Endothelial cell of umbilical vein (primary cell): ENCODE results near the gene TMEM273. TPM values are rescaled to one million over a fixed set of nuclear protein-coding genes. Genes with fewer than 3 reads are reported as not detected.

ENCODE experiments used
- BruUV-seq: library from RNA; stranded (reverse); fragments of 400-500 nt; replicated peaks from 2 replicates; lab custom pipeline; 2021; lab: Mats Ljungman, UMichigan
- CTCF ChIA-PET: fragments of 300-600, 350-600 bp; sonication (Branson Sonifier 250); formaldehyde crosslinking; loops from one replicate; lab custom pipeline; 2021; ENCODE audit warnings: antibody characterized with exemption, inconsistent platforms; lab: Charles Lee
- POLR2A ChIA-PET: fragments of 300-600, 350-600 bp; sonication (Branson Sonifier 250); formaldehyde crosslinking; loops from one replicate; lab custom pipeline; 2021; ENCODE audit warnings: antibody characterized with exemption, inconsistent platforms; lab: Charles Lee
- DNase-seq: peaks from one replicate; pipeline ENCODE4 v3.0.0-alpha.2; 2011; ENCODE audit warnings: low read depth, low spot score
- FAIRE-seq: peaks from 2 replicates; lab custom pipeline; 2011; peaks lifted over from hg19 to GRCh38; lab: Jason Lieb, UNC
- H2AFZ ChIP-seq: 2 replicates; pipeline ENCODE4 v1.6.0; 2012; ENCODE audit warnings: low read depth, low read length, control low read depth, inconsistent platforms
- H3K27ac ChIP-seq: 2 replicates; pipeline ENCODE4 v1.5.1; 2011; ENCODE audit warnings: low read depth, mild to moderate bottlenecking, control low read depth, low read length, moderate library complexity; ENCODE audit not compliant: insufficient read depth
- H3K27me3 ChIP-seq, 2 experiments: 2 replicates each; pipeline versions ENCODE4 v1.6.0 to v1.6.1; 2011; ENCODE audit warnings: low read length in 2 of 2, mixed read lengths in 1 of 2; ENCODE audit not compliant: control insufficient read depth in 2 of 2, insufficient read depth in 2 of 2
- H3K36me3 ChIP-seq, 2 experiments: 2 replicates in 1 of 2; 3 replicates in 1 of 2; pipeline ENCODE4 v1.5.1; 2011; ENCODE audit warnings: low read length in 2 of 2, mild to moderate bottlenecking in 1 of 2, moderate library complexity in 1 of 2; ENCODE audit not compliant: control insufficient read depth in 2 of 2, insufficient read depth in 2 of 2; ENCODE audit errors: extremely low read depth in 1 of 2
- H3K4me1 ChIP-seq: 3 replicates; pipeline ENCODE4 v1.5.1; 2011; ENCODE audit warnings: mild to moderate bottlenecking, low read length; ENCODE audit not compliant: control insufficient read depth, insufficient read depth; ENCODE audit errors: extremely low read depth
- H3K4me2 ChIP-seq: 2 replicates; pipeline ENCODE4 v1.6.1; 2011; ENCODE audit warnings: low read length, control low read depth, mixed read lengths; ENCODE audit not compliant: insufficient read depth
- H3K4me3 ChIP-seq, 3 experiments: fragments of 200-600 bp in 1 of 3; sonication (generic), shearing (Covaris generic) in 1 of 3; replicated peaks in 1 of 3; 2 replicates each; pipeline ENCODE4 v1.5.1; 2011 to 2016; ENCODE audit warnings: control low read depth in 3 of 3, low read length in 3 of 3, mild to moderate bottlenecking in 2 of 3, inconsistent platforms in 1 of 3, low read depth in 1 of 3, moderate library complexity in 1 of 3; ENCODE audit not compliant: insufficient read depth in 1 of 3
- H3K79me2 ChIP-seq: 2 replicates; pipeline ENCODE4 v1.6.0; 2012; ENCODE audit warnings: low read length, inconsistent platforms; ENCODE audit not compliant: control insufficient read depth, insufficient read depth
- H3K9ac ChIP-seq: replicated peaks from 2 replicates; pipeline ENCODE3; 2011; ENCODE audit warnings: low read length, control low read depth; ENCODE audit not compliant: insufficient read depth; ENCODE audit errors: extremely low read depth
- H3K9me1 ChIP-seq: replicated peaks from 3 replicates; pipeline ENCODE4 v1.6.0; 2011; ENCODE audit warnings: mild to moderate bottlenecking, low read length; ENCODE audit not compliant: control insufficient read depth, insufficient read depth; ENCODE audit errors: extremely low read depth
- H3K9me3 ChIP-seq: replicated peaks from 2 replicates; pipeline ENCODE4 v1.5.1; 2012; ENCODE audit warnings: low read length, inconsistent platforms; ENCODE audit not compliant: control insufficient read depth, insufficient read depth
- H4K20me1 ChIP-seq: replicated peaks from 2 replicates; pipeline ENCODE3; 2011; ENCODE audit warnings: mild to moderate bottlenecking, low read length; ENCODE audit not compliant: control insufficient read depth, insufficient read depth; ENCODE audit errors: extremely low read depth
- EZH2 ChIP-seq: IDR thresholded peaks from 2 replicates; pipeline ENCODE4 v1.6.1; 2012; ENCODE audit warnings: borderline replicate concordance, low read depth, mild to moderate bottlenecking, moderate library complexity, low read length, inconsistent platforms; ENCODE audit not compliant: severe bottlenecking
- FOS ChIP-seq: IDR thresholded peaks from 2 replicates; pipeline ENCODE4 v1.6.1; 2011; ENCODE audit warnings: mild to moderate bottlenecking, low read length, moderate library complexity, borderline replicate concordance; ENCODE audit not compliant: insufficient read depth
- GATA2 ChIP-seq: IDR thresholded peaks from 2 replicates; pipeline ENCODE4 v1.7.0; 2011; ENCODE audit warnings: low read depth, mild to moderate bottlenecking, moderate library complexity, mixed read lengths, low read length; ENCODE audit not compliant: insufficient read length, insufficient read depth
- JUN ChIP-seq: IDR thresholded peaks from 2 replicates; pipeline ENCODE4 v1.6.1; 2011; ENCODE audit warnings: borderline replicate concordance, low read depth; ENCODE audit not compliant: insufficient read length, insufficient read depth
- MYC ChIP-seq: IDR thresholded peaks from one replicate; pipeline ENCODE4 v1.6.1; 2011; ENCODE audit warnings: mild to moderate bottlenecking, low read depth, low read length
- POLR2A ChIP-seq: IDR thresholded peaks from 2 replicates; pipeline ENCODE4 v1.6.1; 2012; ENCODE audit warnings: low read depth, mild to moderate bottlenecking, control low read depth, low read length
- POLR2AphosphoS5 ChIP-seq: IDR thresholded peaks from 2 replicates; pipeline ENCODE4 v1.6.1; 2012; ENCODE audit warnings: low read depth, mild to moderate bottlenecking, control low read depth, low read length, moderate library complexity; ENCODE audit not compliant: insufficient read depth
- dilution Hi-C: fragments of 300-500 bp; cut with MboI; formaldehyde crosslinking; loops from one replicate; pipeline ENCODE4 v1.15.0; 2019; ENCODE audit warnings: low sequenced_read_pairs; ENCODE audit not compliant: extremely low pct_ligation_motif_present
- intact Hi-C: fragments of 100-400 bp; cut with micrococcal nuclease; formaldehyde crosslinking; loops from one replicate; pipeline ENCODE4 v1.10.0; 2022
- polyA plus RNA-seq, 4 experiments: library from polyadenylated mRNA; depleted of rRNA in 3 of 4; stranded (reverse) in 3 of 4; unstranded in 1 of 4; fragments of >200 nt; gene quantifications; 2 replicates each; pipeline versions ENCODE4 v1.2.1 to v1.2.3, GENCODE V29; 2011 to 2012; ENCODE audit warnings: missing spikeins in 1 of 4
- total RNA-seq: library from RNA; stranded (reverse); gene quantifications from 2 replicates; pipeline ENCODE4 v1.2.3, GENCODE V29; 2021
- TF ChIP-seq, protein P1 (sequence below), 2 donors: IDR thresholded peaks; 1 replicate in 1 of 2; 2 replicates in 1 of 2; pipeline ENCODE4 v1.5.1; 2011; ENCODE audit warnings: low read length in 2 of 2, mild to moderate bottlenecking in 2 of 2, moderate library complexity in 2 of 2, control low read depth in 1 of 2, inconsistent platforms in 1 of 2, low read depth in 1 of 2; ENCODE audit not compliant: insufficient read depth in 1 of 2; ENCODE audit errors: extremely low read depth in 1 of 2
- TF ChIP-seq, protein P2 (sequence below): IDR thresholded peaks from 2 replicates; pipeline ENCODE4 v1.6.1; 2011; ENCODE audit not compliant: insufficient read depth, insufficient read length

The TMEM273 gene
- total and polyA plus RNA-seq, 2 donors (not counting 3 experiments of a cell fraction or from before 2014, with no cell fraction given), result 1.9 to 3.7 TPM

DNA sequence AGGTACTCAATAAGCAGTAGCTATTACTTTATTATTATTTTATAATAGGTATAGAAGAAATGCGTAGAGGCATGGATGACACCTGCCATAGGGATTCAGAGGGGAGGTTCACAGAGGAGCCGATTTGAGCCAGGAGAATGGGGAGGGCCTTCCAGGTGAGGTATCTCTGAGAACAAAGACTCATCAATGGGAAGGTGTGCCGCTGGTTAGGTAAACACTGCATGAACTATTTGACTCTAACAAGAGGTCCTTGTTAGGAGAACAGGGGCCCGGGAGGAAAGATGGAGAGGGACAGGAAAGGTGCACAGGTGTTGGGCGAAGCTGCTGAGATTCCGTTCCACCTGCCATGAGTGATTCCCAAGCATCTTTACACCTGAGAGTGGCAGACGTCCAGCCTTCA lies 41.8 kb upstream of the TMEM273 start:
- Histone ChIP-seq H3K9me3 (no peaks in the 10 kb centered on the region), H3K79me2 (no peaks in the 10 kb centered on the region), H3K9ac (no peak overlapping the region), H3K4me3 (no peak overlapping the region), H4K20me1 (no peaks in the 10 kb centered on the region), H3K4me2 (no peak overlapping the region), H3K27ac (no peak overlapping the region), H3K4me1 (no peaks in the 10 kb centered on the region), H3K36me3 (no peaks in the 10 kb centered on the region), H3K27me3 (no peaks in the 10 kb centered on the region), H2AFZ (no peak overlapping the region), H3K9me1 (no peaks in the 10 kb centered on the region)
- ChIA-PET CTCF (no interaction called here), POLR2A (no interaction called here)
- dilution Hi-C loops (no loop called here), intact Hi-C loops (no loop called here)
- DNase-seq (no peak), FAIRE-seq (no peak)
- TF ChIP-seq, protein P1, sequence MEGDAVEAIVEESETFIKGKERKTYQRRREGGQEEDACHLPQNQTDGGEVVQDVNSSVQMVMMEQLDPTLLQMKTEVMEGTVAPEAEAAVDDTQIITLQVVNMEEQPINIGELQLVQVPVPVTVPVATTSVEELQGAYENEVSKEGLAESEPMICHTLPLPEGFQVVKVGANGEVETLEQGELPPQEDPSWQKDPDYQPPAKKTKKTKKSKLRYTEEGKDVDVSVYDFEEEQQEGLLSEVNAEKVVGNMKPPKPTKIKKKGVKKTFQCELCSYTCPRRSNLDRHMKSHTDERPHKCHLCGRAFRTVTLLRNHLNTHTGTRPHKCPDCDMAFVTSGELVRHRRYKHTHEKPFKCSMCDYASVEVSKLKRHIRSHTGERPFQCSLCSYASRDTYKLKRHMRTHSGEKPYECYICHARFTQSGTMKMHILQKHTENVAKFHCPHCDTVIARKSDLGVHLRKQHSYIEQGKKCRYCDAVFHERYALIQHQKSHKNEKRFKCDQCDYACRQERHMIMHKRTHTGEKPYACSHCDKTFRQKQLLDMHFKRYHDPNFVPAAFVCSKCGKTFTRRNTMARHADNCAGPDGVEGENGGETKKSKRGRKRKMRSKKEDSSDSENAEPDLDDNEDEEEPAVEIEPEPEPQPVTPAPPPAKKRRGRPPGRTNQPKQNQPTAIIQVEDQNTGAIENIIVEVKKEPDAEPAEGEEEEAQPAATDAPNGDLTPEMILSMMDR (IDR thresholded peaks at IDR 0.05; ENCODE audit: extremely low read depth in 1 of 2, insufficient read depth in 1 of 2, low read depth in 1 of 2, low read length in 2 of 2), result no peak
- TF ChIP-seq MYC, result no peak
- no peak for TF ChIP-seq EZH2
- TF ChIP-seq POLR2AphosphoS5, result no peak
- TF ChIP-seq GATA2, result no peak
- no peak for TF ChIP-seq POLR2A
- no peak for TF ChIP-seq JUN
- TF ChIP-seq FOS, result no peak
- TF ChIP-seq, protein P2, sequence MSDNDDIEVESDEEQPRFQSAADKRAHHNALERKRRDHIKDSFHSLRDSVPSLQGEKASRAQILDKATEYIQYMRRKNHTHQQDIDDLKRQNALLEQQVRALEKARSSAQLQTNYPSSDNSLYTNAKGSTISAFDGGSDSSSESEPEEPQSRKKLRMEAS, result no peak
- no TSS peak for BruUV-seq
